GM23338 (cell line): ENCODE results near the gene PLA1A. TPM values are rescaled to one million over a fixed set of nuclear protein-coding genes. Genes with fewer than 3 reads are reported as not detected.

Experiments used
- ATAC-seq: fragments of 200-7000 bp; cut with Tn5 transposase; 3 replicates; pipeline ENCODE4 v1.9.1; 2020
- DNase-seq: peaks from one replicate; pipeline ENCODE4 v3.0.0-alpha.2; 2015; ENCODE audit warnings: low spot score
- H2AFZ ChIP-seq: fragments of 200-600 bp; sonication (generic); 2 replicates; pipeline ENCODE4 v1.8.0; 2016; ENCODE audit warnings: antibody characterized with exemption, mild to moderate bottlenecking, moderate library complexity
- H3F3A ChIP-seq: fragments of 200-600 bp; sonication (generic); replicated peaks from 2 replicates; pipeline ENCODE4 v1.8.0; 2017; ENCODE audit warnings: antibody characterized with exemption, mixed run types, low read depth
- H3K27ac ChIP-seq: fragments of 200-600 bp; sonication (generic); 2 replicates; pipeline ENCODE4 v1.6.1; 2016; ENCODE audit warnings: low read depth
- H3K27me3 ChIP-seq: fragments of 200-600 bp; sonication (generic); 2 replicates; pipeline ENCODE4 v1.8.0; 2016; ENCODE audit warnings: mild to moderate bottlenecking, mixed run types, moderate library complexity; ENCODE audit not compliant: insufficient read depth
- H3K36me3 ChIP-seq: fragments of 200-600 bp; sonication (generic); 2 replicates; pipeline ENCODE4 v1.8.0; 2016; ENCODE audit warnings: mild to moderate bottlenecking; ENCODE audit not compliant: insufficient read depth
- H3K4me1 ChIP-seq: fragments of 200-600 bp; sonication (generic); 2 replicates; pipeline ENCODE4 v1.8.0; 2016; ENCODE audit warnings: mild to moderate bottlenecking, moderate library complexity; ENCODE audit not compliant: insufficient read depth
- H3K4me2 ChIP-seq: fragments of 200-600 bp; sonication (generic); 2 replicates; pipeline ENCODE4 v1.7.1; 2017; ENCODE audit warnings: mixed run types
- H3K4me3 ChIP-seq: fragments of 200-600 bp; sonication (generic); 2 replicates; pipeline ENCODE4 v1.6.1; 2016; ENCODE audit warnings: mixed run types
- H3K79me2 ChIP-seq: fragments of 200-600 bp; sonication (generic); replicated peaks from 2 replicates; pipeline ENCODE4 v1.8.0; 2017; ENCODE audit warnings: mild to moderate bottlenecking; ENCODE audit not compliant: insufficient read depth
- H3K9me2 ChIP-seq: fragments of 200-600 bp; sonication (generic); 2 replicates; pipeline ENCODE4 v1.8.0; 2017; ENCODE audit not compliant: insufficient read depth
- H4K20me1 ChIP-seq: fragments of 200-600 bp; sonication (generic); replicated peaks from 2 replicates; pipeline ENCODE4 v1.8.0; 2017; ENCODE audit warnings: mild to moderate bottlenecking; ENCODE audit not compliant: insufficient read depth
- H3K27ac Mint-ChIP-seq: 2 replicates; pipeline ENCODE4 v1.8.0; 2020; ENCODE audit warnings: inconsistent platforms, mild to moderate bottlenecking, moderate library complexity, mixed read lengths
- H3K27me3 Mint-ChIP-seq: 3 replicates; pipeline ENCODE4 v1.8.0; 2022; ENCODE audit warnings: low read depth, mild to moderate bottlenecking, moderate library complexity, mixed read lengths, inconsistent platforms; ENCODE audit not compliant: insufficient read depth, poor library complexity
- H3K36me3 Mint-ChIP-seq: 3 replicates; pipeline ENCODE4 v1.8.0; 2021; ENCODE audit warnings: low read depth, mild to moderate bottlenecking, inconsistent platforms, moderate library complexity, mixed read lengths
- H3K4me1 Mint-ChIP-seq: 3 replicates; pipeline ENCODE4 v1.8.0; 2020; ENCODE audit warnings: mild to moderate bottlenecking, inconsistent platforms, mixed read lengths
- H3K4me3 Mint-ChIP-seq: 3 replicates; pipeline ENCODE4 v1.8.0; 2021; ENCODE audit warnings: moderate library complexity, mild to moderate bottlenecking, inconsistent platforms, mixed read lengths
- H3K9me3 Mint-ChIP-seq: 3 replicates; pipeline ENCODE4 v1.8.0; 2020; ENCODE audit warnings: moderate library complexity, mild to moderate bottlenecking, inconsistent platforms, mixed read lengths
- CTCF ChIP-seq, 2 experiments: fragments of 200-600 bp in 1 of 2; sonication (generic) in 1 of 2; conservative IDR thresholded peaks; 2 replicates each; pipeline versions ENCODE4 v1.5.1 to v1.6.1; 2016 to 2017; ENCODE audit warnings: antibody characterized with exemption in 2 of 2, low read depth in 2 of 2, mild to moderate bottlenecking in 2 of 2, moderate library complexity in 1 of 2
- ETS1 ChIP-seq: IDR thresholded peaks from 2 replicates; pipeline ENCODE4 v1.6.1; 2016; ENCODE audit warnings: antibody characterized with exemption
- EZH2 ChIP-seq: fragments of 200-600 bp; sonication (generic); IDR thresholded peaks from one replicate; pipeline ENCODE4 v1.8.0; 2017; ENCODE audit warnings: antibody characterized with exemption, mild to moderate bottlenecking, low read depth; ENCODE audit not compliant: unreplicated experiment
- JUNB ChIP-seq: IDR thresholded peaks from one replicate; pipeline ENCODE4 v1.6.1; 2016; ENCODE audit warnings: antibody characterized with exemption; ENCODE audit not compliant: unreplicated experiment
- NANOG ChIP-seq: IDR thresholded peaks from 2 replicates; pipeline ENCODE4 v1.6.1; 2016; ENCODE audit warnings: antibody characterized with exemption, borderline replicate concordance
- POLR2AphosphoS5 ChIP-seq: IDR thresholded peaks from 2 replicates; pipeline ENCODE4 v1.6.1; 2016; ENCODE audit warnings: antibody characterized with exemption, low read depth
- REST ChIP-seq: IDR thresholded peaks from one replicate; pipeline ENCODE4 v1.6.1; 2018; ENCODE audit warnings: antibody characterized with exemption; ENCODE audit not compliant: unreplicated experiment
- ZNF462 ChIP-seq: fragments of 250-450 bp; sonication (Bioruptor Pico); IDR thresholded peaks from 2 replicates; pipeline ENCODE4 v1.5.0; 2020; ENCODE audit warnings: mild to moderate bottlenecking, moderate library complexity
- polyA plus RNA-seq: library from polyadenylated mRNA; unstranded; fragments of >200 nt; fragmentation: Nextera tagmentation; extraction: Ambion mirVana; gene quantifications from 2 replicates; pipeline ENCODE4 v1.2.1, GENCODE V29; 2016
- total RNA-seq: library from RNA; depleted of rRNA; stranded (reverse); fragments of >200 nt; shearing (Covaris generic); gene quantifications from 2 replicates; pipeline ENCODE4 v1.2.3, GENCODE V29; 2014

PLA1A gene
- total and polyA plus RNA-seq, 2 experiments from 2014 or later = not detected

- TF ChIP-seq CTCF (conservative IDR thresholded peaks at IDR 0.05; ENCODE audit: low read depth in 2 of 2) (no peak), NANOG (no peak)
These were observed 60.4 kb downstream of the PLA1A start (continued) for GRCh38 chr3:119657887-119658702.

- H3K4me3 ChIP-seq = no peak overlapping the region
- H3F3A ChIP-seq = no peaks in the 10 kb centered on the region
- H3K4me2 ChIP-seq = no peak overlapping the region
- Mint-ChIP-seq H3K9me3 (no peaks in the 10 kb centered on the region), H3K4me3 (no peak overlapping the region), H3K27me3 (no peaks in the 10 kb centered on the region), H3K36me3 (no peaks in the 10 kb centered on the region), H3K4me1 (peaks cover 2% of the 10 kb centered on the region), H3K27ac (no peak overlapping the region)
- no peaks in the 10 kb centered on the region for H3K4me1 ChIP-seq
- H3K36me3 ChIP-seq = no peaks in the 10 kb centered on the region
- DNase-seq (no peak), ATAC-seq (no peak)
- no peak overlapping the region for H3K27ac ChIP-seq
- no peaks in the 10 kb centered on the region for H4K20me1 ChIP-seq
- H3K9me2 ChIP-seq = no peaks in the 10 kb centered on the region
- H3K79me2 ChIP-seq = no peaks in the 10 kb centered on the region
- H3K27me3 ChIP-seq = no peaks in the 10 kb centered on the region
- no peak overlapping the region for H2AFZ ChIP-seq
- TF ChIP-seq CTCF (conservative IDR thresholded peaks at IDR 0.05; ENCODE audit: low read depth in 2 of 2) (no peak), ETS1 (no peak), JUNB (no peak), NANOG (no peak), REST (no peak), EZH2 (no peak), POLR2AphosphoS5 (no peak), ZNF462 (CRISPR knock-in tag) (no peak)
These were observed 61.3 kb downstream of the PLA1A start for GRCh38 chr3:119658994-119659393.
